ENCODE data around the gene CYB5R3.
"Not testable (repeated sequence)": the region's sequence is repeated elsewhere in the genome, so short reads cannot be mapped to it uniquely, and the experiment has no call there.

Gene CYB5R3

GRCh38 chr22:42670046-42670445, 20.9 kb upstream of the CYB5R3 start:
- CTCF ChIA-PET, result no interaction called here
- POLR2A ChIA-PET (ENCODE audit: low non-redundant PET), result no interaction called here

DNA sequence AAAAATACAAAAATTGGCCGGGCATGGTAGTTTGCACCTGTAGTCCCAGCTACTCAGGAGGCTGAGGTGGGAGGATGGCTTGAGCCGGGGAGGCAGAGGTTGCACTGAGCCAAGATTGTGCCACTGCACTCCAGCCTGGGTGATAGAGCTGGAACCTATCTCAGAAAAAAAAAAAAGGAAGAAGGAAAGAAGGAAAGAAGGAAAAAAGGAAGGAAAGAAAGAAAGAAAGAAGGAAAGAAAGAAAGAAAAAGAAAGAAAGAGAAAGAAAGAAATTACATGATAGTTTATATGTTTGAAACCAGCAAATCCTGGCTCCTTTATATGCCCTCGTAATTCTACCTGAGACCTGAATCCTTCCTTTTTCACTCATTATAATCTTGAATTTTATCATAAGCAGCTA, 17.2 kb upstream of the CYB5R3 start:
- CTCF ChIA-PET, result interaction anchor here (0.6 kb wide), 1 partner anchor 49 kb away, joined by 5 read pairs; no protein-coding TSS in a partner anchor
- POLR2A ChIA-PET (ENCODE audit: low non-redundant PET); DNase-seq (ENCODE audit: low spot score); H3K27ac ChIP-seq: not testable (repeated sequence)

More at GRCh38 chr22:42670046-42670445, 20.9 kb upstream of the CYB5R3 start:
- no peak for TF ChIP-seq CTCF (conservative IDR thresholded peaks at IDR 0.05; ENCODE audit: low read depth)
- DNase-seq (ENCODE audit: low spot score), result no peak
- no peak overlapping the region for H3K27ac ChIP-seq

DNA sequence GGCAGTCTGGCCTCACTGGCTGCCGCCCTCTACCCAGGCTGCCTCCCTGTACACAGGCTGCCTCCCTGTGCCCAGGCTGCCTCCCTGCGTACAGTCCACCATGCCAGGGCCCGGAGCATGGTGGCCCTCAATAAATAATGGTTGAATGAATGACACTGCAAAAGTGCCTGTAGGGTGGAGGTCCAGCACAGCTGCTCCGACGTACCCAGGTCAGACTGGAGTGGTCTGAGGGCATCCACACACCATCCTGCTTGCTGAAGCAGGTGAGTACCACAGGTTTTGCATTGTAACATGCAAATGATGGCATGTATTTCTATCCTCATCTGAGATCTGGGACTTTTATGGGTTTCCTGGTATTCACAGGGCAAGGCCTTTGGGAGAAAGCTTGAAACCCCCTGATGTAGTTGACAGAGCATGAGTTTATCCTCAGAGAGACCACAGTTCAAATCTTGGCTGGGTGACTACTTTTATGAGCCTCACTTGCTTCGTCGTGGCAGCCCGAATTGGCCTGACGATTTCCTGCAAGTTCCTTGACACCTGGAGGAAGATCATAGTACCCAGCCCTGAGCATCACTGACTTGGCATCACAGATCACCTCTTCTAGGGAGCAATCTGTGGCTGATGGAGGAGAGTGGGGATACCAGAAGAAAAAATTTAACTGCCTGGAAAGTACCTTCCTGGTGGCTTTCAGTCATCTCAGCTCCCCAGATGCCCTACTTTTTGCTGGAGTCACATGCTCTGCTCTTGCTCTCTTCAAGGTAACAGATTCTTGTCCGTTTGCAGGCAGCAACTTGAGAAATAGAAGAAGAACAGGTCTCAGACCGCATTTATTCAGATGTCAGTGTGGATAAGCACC, 16.0 kb upstream of the CYB5R3 start:
- TF ChIP-seq CTCF (conservative IDR thresholded peaks at IDR 0.05; ENCODE audit: low read depth), result no peak
- ChIA-PET CTCF (no interaction called here), POLR2A (ENCODE audit: low non-redundant PET) (no interaction called here)
- no peak for DNase-seq (ENCODE audit: low spot score)
- peak overlapping the region; percentile 42 for H3K27ac ChIP-seq

DNA sequence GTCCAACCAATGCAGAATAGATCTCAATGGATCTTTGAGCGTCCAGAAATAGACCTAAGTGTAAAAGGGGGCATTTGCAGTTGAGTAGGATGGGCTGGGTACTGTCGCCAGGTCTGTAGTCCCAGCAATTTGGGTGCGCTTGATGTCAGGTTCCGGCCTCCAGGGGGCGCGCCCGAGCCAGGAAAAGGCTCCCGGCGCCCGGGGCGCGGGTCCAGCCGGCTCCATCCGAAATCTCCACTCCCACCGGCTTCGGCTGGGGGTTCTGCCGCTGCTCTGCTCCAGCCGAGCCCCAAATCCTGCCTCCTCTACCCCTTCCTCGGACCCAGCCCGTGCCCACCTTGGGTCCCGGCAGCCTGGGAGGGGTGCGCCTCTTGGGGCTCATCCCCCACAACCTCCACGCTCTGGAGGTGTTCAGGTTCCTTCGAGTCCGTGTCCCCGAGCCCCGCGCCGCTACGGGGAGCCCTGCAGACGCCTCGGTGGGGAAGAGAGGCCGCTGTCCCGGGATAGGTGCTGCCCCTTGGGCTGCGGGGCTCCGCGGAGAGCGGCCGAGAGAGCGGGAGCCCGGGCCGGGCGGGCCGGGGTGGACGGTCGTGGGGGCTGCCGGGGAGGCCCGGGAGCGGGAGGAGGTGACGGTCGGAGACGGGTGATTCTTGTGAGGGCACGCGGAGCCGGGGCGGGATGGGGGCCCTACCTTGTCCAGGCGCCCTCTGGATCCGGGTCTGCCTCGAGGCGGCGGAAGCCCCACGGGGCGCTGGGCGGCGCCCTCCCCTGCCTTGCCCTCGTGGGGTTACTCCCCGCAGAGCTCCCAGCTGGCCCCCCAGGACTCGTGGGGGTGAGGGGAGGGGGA, 13.0 kb upstream of the CYB5R3 start:
- CTCF ChIA-PET, result no interaction called here
- H3K27ac ChIP-seq, result peak overlapping the region; percentile 67
- POLR2A ChIA-PET (ENCODE audit: low non-redundant PET), result no interaction called here
- peak; percentile 82 for TF ChIP-seq CTCF (conservative IDR thresholded peaks at IDR 0.05; ENCODE audit: low read depth)
- DNase-seq (ENCODE audit: low spot score), result peak; percentile 61

DNA sequence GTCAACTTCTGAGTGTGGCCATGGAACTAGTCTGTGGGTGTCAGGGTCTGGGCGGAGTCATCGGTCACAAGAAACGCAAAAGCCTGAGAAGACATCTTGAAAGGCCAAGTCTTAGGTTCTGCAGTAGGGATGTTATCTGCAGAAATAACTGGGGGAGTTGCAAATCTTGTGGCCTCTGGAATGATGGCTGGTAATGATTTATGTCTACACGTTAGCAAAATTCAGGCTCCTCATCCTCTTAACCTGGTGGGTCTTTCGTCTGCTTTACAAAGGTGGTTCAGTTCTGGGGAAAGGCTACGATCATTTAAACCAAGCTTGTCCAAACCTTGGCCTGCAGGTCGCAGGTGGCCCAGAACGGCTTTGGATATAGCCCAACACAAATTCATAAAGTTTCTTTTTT, 7.4 kb upstream of the CYB5R3 start:
- ChIA-PET CTCF (no interaction called here), POLR2A (ENCODE audit: low non-redundant PET) (no interaction called here)
- no peak for DNase-seq (ENCODE audit: low spot score)
- H3K27ac ChIP-seq, result no peak overlapping the region
- TF ChIP-seq CTCF (conservative IDR thresholded peaks at IDR 0.05; ENCODE audit: low read depth), result no peak

GRCh38 chr22:42655693-42656092, 6.5 kb upstream of the CYB5R3 start:
- peak overlapping the region; percentile 3; the same call in 1 of the 2 replicates for H3K27ac ChIP-seq
- CTCF ChIA-PET, result interaction anchor here (0.7 kb wide), 1 partner anchor 125 kb away, joined by 4 read pairs; no protein-coding TSS in a partner anchor
- DNase-seq (ENCODE audit: low spot score), result no peak
- POLR2A ChIA-PET (ENCODE audit: low non-redundant PET), result no interaction called here
- no peak for TF ChIP-seq CTCF (conservative IDR thresholded peaks at IDR 0.05; ENCODE audit: low read depth)

All from RWPE1 (cell line).